GM12878 (cell line): ENCODE data around the gene RANGRF. TPM values are rescaled to one million over a fixed set of nuclear protein-coding genes. Genes with fewer than 3 reads are reported as not detected.

Experiments
- BACH1 ChIP-seq: fragments of 450-650 bp; IDR thresholded peaks from 2 replicates; pipeline ENCODE4 v1.6.1; 2017; ENCODE audit warnings: mild to moderate bottlenecking, borderline replicate concordance
- EZH2 ChIP-seq: IDR thresholded peaks from 2 replicates; pipeline ENCODE4 v1.6.1; 2012; ENCODE audit warnings: low read depth, mild to moderate bottlenecking, control low read depth, inconsistent platforms, low read length, borderline replicate concordance; ENCODE audit not compliant: control insufficient read depth
- SMAD5 ChIP-seq: IDR thresholded peaks from 2 replicates; pipeline ENCODE4 v1.6.1; 2016; ENCODE audit warnings: antibody characterized with exemption, low read depth
- ZBED1 ChIP-seq: IDR thresholded peaks from 2 replicates; pipeline ENCODE4 v1.6.1; 2016; ENCODE audit warnings: borderline replicate concordance
- polyA plus RNA-seq, 11 experiments: library from polyadenylated mRNA; depleted of rRNA in 4 of 11; unstranded in 6 of 11; stranded (reverse) in 5 of 11; fragments of >200 nt; fragmentation: Nextera tagmentation in 4 of 11; fragmentation: Illumina TruSeq in 1 of 11; extraction: Ambion mirVana in 4 of 11; extraction: Trizol in 1 of 11; gene quantifications; 1 replicate in 1 of 11; 2 replicates in 10 of 11; pipeline versions ENCODE4 v1.2.1 to v1.2.3, GENCODE V29; 2011 to 2016; ENCODE audit warnings: inconsistent platforms in 2 of 11, missing spikeins in 2 of 11, low read depth in 1 of 11
- total RNA-seq, 4 experiments: library from RNA; depleted of rRNA in 3 of 4; stranded (reverse); fragments of >200 nt in 3 of 4; fragmentation: Illumina TruSeq in 1 of 4; extraction: Trizol in 1 of 4; gene quantifications; 2 replicates each; pipeline versions ENCODE4 v1.2.1 to v1.2.3, GENCODE V29; 2013 to 2021
- TF ChIP-seq, protein P1 (sequence below): fragments of 450-650 bp; IDR thresholded peaks from 2 replicates; pipeline ENCODE4 v1.6.1; 2017; ENCODE audit warnings: mild to moderate bottlenecking, moderate library complexity
- TF ChIP-seq, protein P2 (sequence below): IDR thresholded peaks from 2 replicates; pipeline ENCODE4 v1.6.1; 2012; ENCODE audit warnings: mild to moderate bottlenecking, low read depth, low read length

Gene RANGRF
- total and polyA plus RNA-seq, 10 of the 15 experiments (the other 5 are each of a cell fraction or from before 2014, with no cell fraction given) = 30.1 to 181 (median 61.4) TPM

- TF ChIP-seq, protein P1, sequence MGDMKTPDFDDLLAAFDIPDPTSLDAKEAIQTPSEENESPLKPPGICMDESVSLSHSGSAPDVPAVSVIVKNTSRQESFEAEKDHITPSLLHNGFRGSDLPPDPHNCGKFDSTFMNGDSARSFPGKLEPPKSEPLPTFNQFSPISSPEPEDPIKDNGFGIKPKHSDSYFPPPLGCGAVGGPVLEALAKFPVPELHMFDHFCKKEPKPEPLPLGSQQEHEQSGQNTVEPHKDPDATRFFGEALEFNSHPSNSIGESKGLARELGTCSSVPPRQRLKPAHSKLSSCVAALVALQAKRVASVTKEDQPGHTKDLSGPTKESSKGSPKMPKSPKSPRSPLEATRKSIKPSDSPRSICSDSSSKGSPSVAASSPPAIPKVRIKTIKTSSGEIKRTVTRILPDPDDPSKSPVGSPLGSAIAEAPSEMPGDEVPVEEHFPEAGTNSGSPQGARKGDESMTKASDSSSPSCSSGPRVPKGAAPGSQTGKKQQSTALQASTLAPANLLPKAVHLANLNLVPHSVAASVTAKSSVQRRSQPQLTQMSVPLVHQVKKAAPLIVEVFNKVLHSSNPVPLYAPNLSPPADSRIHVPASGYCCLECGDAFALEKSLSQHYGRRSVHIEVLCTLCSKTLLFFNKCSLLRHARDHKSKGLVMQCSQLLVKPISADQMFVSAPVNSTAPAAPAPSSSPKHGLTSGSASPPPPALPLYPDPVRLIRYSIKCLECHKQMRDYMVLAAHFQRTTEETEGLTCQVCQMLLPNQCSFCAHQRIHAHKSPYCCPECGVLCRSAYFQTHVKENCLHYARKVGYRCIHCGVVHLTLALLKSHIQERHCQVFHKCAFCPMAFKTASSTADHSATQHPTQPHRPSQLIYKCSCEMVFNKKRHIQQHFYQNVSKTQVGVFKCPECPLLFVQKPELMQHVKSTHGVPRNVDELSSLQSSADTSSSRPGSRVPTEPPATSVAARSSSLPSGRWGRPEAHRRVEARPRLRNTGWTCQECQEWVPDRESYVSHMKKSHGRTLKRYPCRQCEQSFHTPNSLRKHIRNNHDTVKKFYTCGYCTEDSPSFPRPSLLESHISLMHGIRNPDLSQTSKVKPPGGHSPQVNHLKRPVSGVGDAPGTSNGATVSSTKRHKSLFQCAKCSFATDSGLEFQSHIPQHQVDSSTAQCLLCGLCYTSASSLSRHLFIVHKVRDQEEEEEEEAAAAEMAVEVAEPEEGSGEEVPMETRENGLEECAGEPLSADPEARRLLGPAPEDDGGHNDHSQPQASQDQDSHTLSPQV = no peak
- TF ChIP-seq BACH1 (no peak), EZH2 (no peak), SMAD5 (no peak), ZBED1 (no peak)
- TF ChIP-seq, protein P2, sequence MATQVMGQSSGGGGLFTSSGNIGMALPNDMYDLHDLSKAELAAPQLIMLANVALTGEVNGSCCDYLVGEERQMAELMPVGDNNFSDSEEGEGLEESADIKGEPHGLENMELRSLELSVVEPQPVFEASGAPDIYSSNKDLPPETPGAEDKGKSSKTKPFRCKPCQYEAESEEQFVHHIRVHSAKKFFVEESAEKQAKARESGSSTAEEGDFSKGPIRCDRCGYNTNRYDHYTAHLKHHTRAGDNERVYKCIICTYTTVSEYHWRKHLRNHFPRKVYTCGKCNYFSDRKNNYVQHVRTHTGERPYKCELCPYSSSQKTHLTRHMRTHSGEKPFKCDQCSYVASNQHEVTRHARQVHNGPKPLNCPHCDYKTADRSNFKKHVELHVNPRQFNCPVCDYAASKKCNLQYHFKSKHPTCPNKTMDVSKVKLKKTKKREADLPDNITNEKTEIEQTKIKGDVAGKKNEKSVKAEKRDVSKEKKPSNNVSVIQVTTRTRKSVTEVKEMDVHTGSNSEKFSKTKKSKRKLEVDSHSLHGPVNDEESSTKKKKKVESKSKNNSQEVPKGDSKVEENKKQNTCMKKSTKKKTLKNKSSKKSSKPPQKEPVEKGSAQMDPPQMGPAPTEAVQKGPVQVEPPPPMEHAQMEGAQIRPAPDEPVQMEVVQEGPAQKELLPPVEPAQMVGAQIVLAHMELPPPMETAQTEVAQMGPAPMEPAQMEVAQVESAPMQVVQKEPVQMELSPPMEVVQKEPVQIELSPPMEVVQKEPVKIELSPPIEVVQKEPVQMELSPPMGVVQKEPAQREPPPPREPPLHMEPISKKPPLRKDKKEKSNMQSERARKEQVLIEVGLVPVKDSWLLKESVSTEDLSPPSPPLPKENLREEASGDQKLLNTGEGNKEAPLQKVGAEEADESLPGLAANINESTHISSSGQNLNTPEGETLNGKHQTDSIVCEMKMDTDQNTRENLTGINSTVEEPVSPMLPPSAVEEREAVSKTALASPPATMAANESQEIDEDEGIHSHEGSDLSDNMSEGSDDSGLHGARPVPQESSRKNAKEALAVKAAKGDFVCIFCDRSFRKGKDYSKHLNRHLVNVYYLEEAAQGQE = no peak
- TF ChIP-seq, all 136 proteins: peak for 0
These were observed 38.8 kb downstream of the RANGRF start (continued) for GRCh38 chr17:8327303-8327649.
